IPS-11a (cell line): ENCODE data around the gene MINK1.
"Not testable (repeated sequence)": the region's sequence is repeated elsewhere in the genome, so short reads cannot be mapped to it uniquely, and the experiment has no call there.

ENCODE experiments used
- H3K4me3 ChIP-seq: one replicate; pipeline ENCODE4 v1.5.1; 2013; ENCODE audit warnings: low read depth, low read length, control low read depth

The MINK1 gene

GRCh38 chr17:4897198-4897687 is 64.1 kb downstream of the MINK1 start:
- H3K4me3 ChIP-seq, result no peak overlapping the region

- H3K4me3 ChIP-seq, result no peak overlapping the region
These were observed 64.6 kb downstream of the MINK1 start for GRCh38 chr17:4897785-4898184.

GRCh38 chr17:4898351-4898750 is 65.2 kb downstream of the MINK1 start:
- no peak overlapping the region for H3K4me3 ChIP-seq

- H3K4me3 ChIP-seq, result peak overlapping the region; percentile 50
These were observed 65.8 kb downstream of the MINK1 start for GRCh38 chr17:4898927-4899326.

GRCh38 chr17:4899341-4900230 is 66.4 kb downstream of the MINK1 start, which contains the start of gene C17orf107:
TSS of gene C17orf107 (plus strand) at chr17:4899536. CDS start at chr17:4899763, 227 bp downstream.
- peak within 1 kb of the TSS; percentile 50 for H3K4me3 ChIP-seq

- no peak overlapping the region for H3K4me3 ChIP-seq
These were observed 67.3 kb downstream of the MINK1 start for GRCh38 chr17:4900231-4901107.

- H3K4me3 ChIP-seq, result no peak overlapping the region
These were observed 68.0 kb downstream of the MINK1 start for GRCh38 chr17:4901108-4901647.

GRCh38 chr17:4901648-4902344 is 68.7 kb downstream of the MINK1 start:
- H3K4me3 ChIP-seq, result no peak overlapping the region

GRCh38 chr17:4902540-4902939 is 69.4 kb downstream of the MINK1 start:
- H3K4me3 ChIP-seq, result no peak overlapping the region

GRCh38 chr17:4903051-4903818 is 70.1 kb downstream of the MINK1 start, which contains the start of gene CHRNE:
TSS of gene CHRNE (minus strand) at chr17:4903098. CDS start at chr17:4903063, 35 bp downstream.
- no peak within 1 kb of the TSS for H3K4me3 ChIP-seq

GRCh38 chr17:4906642-4907041 is 73.5 kb downstream of the MINK1 start:
- not testable (repeated sequence) for H3K4me3 ChIP-seq

GRCh38 chr17:4908301-4908700 is 75.2 kb downstream of the MINK1 start:
- H3K4me3 ChIP-seq, result no peak overlapping the region

- H3K4me3 ChIP-seq, result no peak overlapping the region
These were observed 75.8 kb downstream of the MINK1 start for GRCh38 chr17:4908711-4909496.

GRCh38 chr17:4913994-4914393 is 80.9 kb downstream of the MINK1 start:
- no peak overlapping the region for H3K4me3 ChIP-seq

- H3K4me3 ChIP-seq, result not testable (repeated sequence)
These were observed 81.4 kb downstream of the MINK1 start for GRCh38 chr17:4914551-4914950.

- no peak overlapping the region for H3K4me3 ChIP-seq
These were observed 86.4 kb downstream of the MINK1 start for GRCh38 chr17:4919511-4920047.

- no peak overlapping the region for H3K4me3 ChIP-seq
These were observed 87.4 kb downstream of the MINK1 start for GRCh38 chr17:4920351-4921048.

- no peak overlapping the region for H3K4me3 ChIP-seq
These were observed 88.2 kb downstream of the MINK1 start for GRCh38 chr17:4921320-4921719.
